PC-9 (cell line): ENCODE measurements around the gene PDZRN4. TPM values are rescaled to one million over a fixed set of nuclear protein-coding genes. Genes with fewer than 3 reads are reported as not detected.

Experiments used
- BruUV-seq: library from RNA; stranded (reverse); fragments of 400-500 nt; replicated peaks from 2 replicates; lab custom pipeline; 2021; lab: Mats Ljungman, UMichigan
- CTCF ChIA-PET: fragments of 300-600 bp; sonication (Branson Sonifier 250); formaldehyde crosslinking; loops from one replicate; lab custom pipeline; 2022; ENCODE audit warnings: antibody characterized with exemption; lab: Charles Lee
- POLR2A ChIA-PET: fragments of 300-600 bp; sonication (Branson Sonifier 250); formaldehyde crosslinking; loops from one replicate; lab custom pipeline; 2022; ENCODE audit warnings: antibody characterized with exemption; ENCODE audit not compliant: unreplicated experiment; lab: Charles Lee
- DNase-seq, 2 experiments: peaks; one replicate each; pipeline versions ENCODE4 v3.0.0 to v3.0.0-alpha.2; 2015 to 2022; ENCODE audit warnings: mixed read lengths in 1 of 2
- H2AFZ ChIP-seq: fragments of 200-600 bp; sonication (generic); 2 replicates; pipeline ENCODE4 v1.8.1; 2017; ENCODE audit warnings: antibody characterized with exemption
- H3F3A ChIP-seq: fragments of 200-600 bp; sonication (generic); 2 replicates; pipeline ENCODE4 v1.8.1; 2017; ENCODE audit warnings: antibody characterized with exemption, mild to moderate bottlenecking, low read depth; ENCODE audit not compliant: insufficient read depth
- H3K27ac ChIP-seq: fragments of 200-600 bp; sonication (generic); 2 replicates; pipeline ENCODE4 v1.6.1; 2016; ENCODE audit warnings: mixed run types
- H3K27me3 ChIP-seq: fragments of 200-600 bp; sonication (generic); 2 replicates; pipeline ENCODE4 v1.6.1; 2016; ENCODE audit warnings: low read depth, mixed run types; ENCODE audit not compliant: insufficient read depth
- H3K36me3 ChIP-seq: fragments of 200-600 bp; sonication (generic); 2 replicates; pipeline ENCODE4 v1.6.1; 2016; ENCODE audit warnings: low read depth, mixed run types
- H3K4me1 ChIP-seq: fragments of 200-600 bp; sonication (generic); replicated peaks from 2 replicates; pipeline ENCODE4 v1.6.1; 2016; ENCODE audit warnings: mixed run types; ENCODE audit not compliant: insufficient read depth
- H3K4me2 ChIP-seq: fragments of 200-600 bp; sonication (generic); 2 replicates; pipeline ENCODE4 v1.6.1; 2017; ENCODE audit warnings: mixed run types
- H3K4me3 ChIP-seq: fragments of 200-600 bp; sonication (generic); 2 replicates; pipeline ENCODE4 v1.6.1; 2016; ENCODE audit warnings: mixed run types
- H3K79me2 ChIP-seq: fragments of 200-600 bp; sonication (generic); 2 replicates; pipeline ENCODE4 v1.6.1; 2017; ENCODE audit warnings: low read depth, mixed run types
- H3K9me2 ChIP-seq: fragments of 200-600 bp; sonication (generic); 2 replicates; pipeline ENCODE4 v1.8.1; 2017; ENCODE audit warnings: mild to moderate bottlenecking; ENCODE audit not compliant: insufficient read depth
- H3K9me3 ChIP-seq: fragments of 200-600 bp; sonication (generic); 2 replicates; pipeline ENCODE4 v1.8.1; 2016; ENCODE audit warnings: low read depth; ENCODE audit not compliant: insufficient read depth
- H4K20me1 ChIP-seq: fragments of 200-600 bp; sonication (generic); 2 replicates; pipeline ENCODE4 v1.8.1; 2017; ENCODE audit not compliant: insufficient read depth
- EZH2 ChIP-seq: fragments of 200-600 bp; sonication (generic); IDR thresholded peaks from 2 replicates; pipeline ENCODE4 v1.8.0; 2017; ENCODE audit warnings: antibody characterized with exemption, low read depth
- intact Hi-C: fragments of 100-400 bp; cut with micrococcal nuclease; formaldehyde crosslinking; loops from one replicate; pipeline ENCODE4 v1.10.0; 2022; ENCODE audit not compliant: unreplicated experiment
- total RNA-seq: library from RNA; stranded (reverse); gene quantifications from 2 replicates; pipeline ENCODE4 v1.2.3, GENCODE V29; 2021
- TF ChIP-seq, protein P1 (sequence below): fragments of 200-600 bp; sonication (generic); conservative IDR thresholded peaks from 2 replicates; pipeline ENCODE4 v1.6.1; 2017; ENCODE audit warnings: mixed run types, antibody characterized with exemption, mild to moderate bottlenecking, moderate library complexity

The PDZRN4 gene
- total RNA-seq, 1 experiment from 2014 or later = not detected

DNA sequence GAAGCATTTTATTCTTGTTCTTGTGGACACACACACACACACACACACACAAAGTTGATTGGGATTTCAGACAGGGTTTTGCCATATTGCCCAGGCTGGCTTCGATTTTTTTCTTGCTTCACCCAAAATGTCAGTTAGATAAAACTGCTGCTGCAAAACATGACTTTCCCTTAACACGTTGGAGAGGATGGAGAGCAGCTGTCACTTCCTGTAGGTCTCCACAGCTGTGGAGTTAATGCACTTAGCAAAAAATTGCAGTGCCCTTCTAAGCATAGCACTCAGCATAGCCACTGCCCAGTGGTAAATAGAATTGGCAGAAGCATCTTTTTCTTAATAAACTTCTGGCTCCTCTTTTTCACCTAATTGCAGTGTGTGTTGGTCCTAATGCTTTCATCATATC is 54.5 kb downstream of the PDZRN4 start:
- no peaks in the 10 kb centered on the region for H3K36me3 ChIP-seq
- H3K4me2 ChIP-seq = no peak overlapping the region
- no TSS peak for BruUV-seq
- no peaks in the 10 kb centered on the region for H3K79me2 ChIP-seq
- intact Hi-C loops = no loop called here
- H3K27me3 ChIP-seq = no peaks in the 10 kb centered on the region
- no peaks in the 10 kb centered on the region; the same call in 1 of the 2 replicates for H3K9me2 ChIP-seq
- no peak overlapping the region for H3K4me3 ChIP-seq
- CTCF ChIA-PET = interaction anchor here (0.6 kb wide), 1 partner anchor 16 kb away, joined by 4 read pairs; no protein-coding TSS in a partner anchor
- no peak overlapping the region for H3K27ac ChIP-seq
- no peak overlapping the region for H2AFZ ChIP-seq
- H4K20me1 ChIP-seq = no peaks in the 10 kb centered on the region
- TF ChIP-seq, protein P1, sequence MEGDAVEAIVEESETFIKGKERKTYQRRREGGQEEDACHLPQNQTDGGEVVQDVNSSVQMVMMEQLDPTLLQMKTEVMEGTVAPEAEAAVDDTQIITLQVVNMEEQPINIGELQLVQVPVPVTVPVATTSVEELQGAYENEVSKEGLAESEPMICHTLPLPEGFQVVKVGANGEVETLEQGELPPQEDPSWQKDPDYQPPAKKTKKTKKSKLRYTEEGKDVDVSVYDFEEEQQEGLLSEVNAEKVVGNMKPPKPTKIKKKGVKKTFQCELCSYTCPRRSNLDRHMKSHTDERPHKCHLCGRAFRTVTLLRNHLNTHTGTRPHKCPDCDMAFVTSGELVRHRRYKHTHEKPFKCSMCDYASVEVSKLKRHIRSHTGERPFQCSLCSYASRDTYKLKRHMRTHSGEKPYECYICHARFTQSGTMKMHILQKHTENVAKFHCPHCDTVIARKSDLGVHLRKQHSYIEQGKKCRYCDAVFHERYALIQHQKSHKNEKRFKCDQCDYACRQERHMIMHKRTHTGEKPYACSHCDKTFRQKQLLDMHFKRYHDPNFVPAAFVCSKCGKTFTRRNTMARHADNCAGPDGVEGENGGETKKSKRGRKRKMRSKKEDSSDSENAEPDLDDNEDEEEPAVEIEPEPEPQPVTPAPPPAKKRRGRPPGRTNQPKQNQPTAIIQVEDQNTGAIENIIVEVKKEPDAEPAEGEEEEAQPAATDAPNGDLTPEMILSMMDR = no peak
- TF ChIP-seq EZH2 = no peak
- H3F3A ChIP-seq = no peaks in the 10 kb centered on the region
- no peaks in the 10 kb centered on the region for H3K4me1 ChIP-seq
- H3K9me3 ChIP-seq = no peaks in the 10 kb centered on the region
- POLR2A ChIA-PET = no interaction called here
- DNase-seq = no peak

DNA sequence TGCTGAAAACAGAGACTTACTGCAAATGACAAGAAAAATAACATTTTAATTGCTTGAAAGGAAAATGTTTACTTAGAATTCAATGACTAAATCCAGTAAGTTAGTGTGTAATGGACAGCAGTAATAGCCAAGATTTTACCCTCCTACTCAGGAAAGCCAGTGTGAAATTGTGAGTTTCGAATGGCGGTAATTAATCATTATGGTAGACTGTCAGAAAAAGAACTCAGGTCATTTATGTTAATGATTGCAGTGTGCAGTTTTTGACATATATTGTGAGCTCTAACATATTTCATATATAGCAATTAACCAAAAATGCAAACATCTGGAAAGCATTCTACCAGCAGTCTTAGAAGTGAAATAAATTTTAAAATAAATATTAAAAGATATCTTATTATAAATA is 60.3 kb downstream of the PDZRN4 start:
- Histone ChIP-seq H3K27me3 (no peaks in the 10 kb centered on the region), H3K36me3 (no peaks in the 10 kb centered on the region), H3K9me3 (no peaks in the 10 kb centered on the region; the same call in 1 of the 2 replicates), H3K79me2 (no peaks in the 10 kb centered on the region), H3K4me2 (no peak overlapping the region), H3K4me3 (no peak overlapping the region), H2AFZ (no peak overlapping the region), H4K20me1 (no peaks in the 10 kb centered on the region), H3K27ac (no peak overlapping the region), H3K4me1 (no peaks in the 10 kb centered on the region), H3F3A (no peaks in the 10 kb centered on the region), H3K9me2 (no peaks in the 10 kb centered on the region)
- ChIA-PET CTCF (no interaction called here), POLR2A (no interaction called here)
- no TSS peak for BruUV-seq
- TF ChIP-seq, protein P1 = no peak
- no peak for TF ChIP-seq EZH2
- no peak for DNase-seq
- intact Hi-C loops = no loop called here

DNA sequence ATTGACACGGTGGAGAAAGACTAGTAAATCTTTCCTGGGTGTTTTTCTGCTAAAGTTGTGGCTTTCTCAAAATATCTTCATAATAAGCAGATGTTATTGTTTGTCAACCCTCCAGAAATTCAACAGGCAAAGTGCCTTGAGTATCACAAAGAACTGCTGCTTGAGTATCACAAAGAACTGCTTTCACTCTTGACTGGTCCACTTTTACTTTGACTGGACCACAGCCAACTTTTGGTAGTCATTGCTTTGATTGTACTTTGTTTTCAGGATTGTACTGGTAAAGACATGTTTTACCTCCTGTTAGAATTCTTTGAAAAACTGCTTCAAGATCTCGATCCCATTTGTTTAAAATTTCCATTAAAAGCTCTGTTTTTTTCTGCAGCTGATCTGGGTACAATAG is 62.6 kb downstream of the PDZRN4 start:
- intact Hi-C loops = no loop called here
- Histone ChIP-seq H3K36me3 (no peaks in the 10 kb centered on the region), H3K27ac (no peak overlapping the region), H3K79me2 (no peaks in the 10 kb centered on the region), H3K9me3 (no peaks in the 10 kb centered on the region; the same call in 1 of the 2 replicates), H3K4me2 (no peak overlapping the region), H3K9me2 (no peaks in the 10 kb centered on the region), H4K20me1 (no peaks in the 10 kb centered on the region), H3K4me1 (no peaks in the 10 kb centered on the region), H3K27me3 (no peaks in the 10 kb centered on the region), H3F3A (no peaks in the 10 kb centered on the region), H2AFZ (no peak overlapping the region), H3K4me3 (no peak overlapping the region)
- TF ChIP-seq, protein P1 = no peak
- TF ChIP-seq EZH2 = no peak
- ChIA-PET CTCF (no interaction called here), POLR2A (no interaction called here)
- BruUV-seq = no TSS peak
- no peak for DNase-seq
